ENCODE measurements around the gene CASP5. TPM values are rescaled to one million over a fixed set of nuclear protein-coding genes. Genes with fewer than 3 reads are reported as not detected.

CASP5 gene
- total RNA-seq, 1 donor from 2014 or later: not detected

DNA sequence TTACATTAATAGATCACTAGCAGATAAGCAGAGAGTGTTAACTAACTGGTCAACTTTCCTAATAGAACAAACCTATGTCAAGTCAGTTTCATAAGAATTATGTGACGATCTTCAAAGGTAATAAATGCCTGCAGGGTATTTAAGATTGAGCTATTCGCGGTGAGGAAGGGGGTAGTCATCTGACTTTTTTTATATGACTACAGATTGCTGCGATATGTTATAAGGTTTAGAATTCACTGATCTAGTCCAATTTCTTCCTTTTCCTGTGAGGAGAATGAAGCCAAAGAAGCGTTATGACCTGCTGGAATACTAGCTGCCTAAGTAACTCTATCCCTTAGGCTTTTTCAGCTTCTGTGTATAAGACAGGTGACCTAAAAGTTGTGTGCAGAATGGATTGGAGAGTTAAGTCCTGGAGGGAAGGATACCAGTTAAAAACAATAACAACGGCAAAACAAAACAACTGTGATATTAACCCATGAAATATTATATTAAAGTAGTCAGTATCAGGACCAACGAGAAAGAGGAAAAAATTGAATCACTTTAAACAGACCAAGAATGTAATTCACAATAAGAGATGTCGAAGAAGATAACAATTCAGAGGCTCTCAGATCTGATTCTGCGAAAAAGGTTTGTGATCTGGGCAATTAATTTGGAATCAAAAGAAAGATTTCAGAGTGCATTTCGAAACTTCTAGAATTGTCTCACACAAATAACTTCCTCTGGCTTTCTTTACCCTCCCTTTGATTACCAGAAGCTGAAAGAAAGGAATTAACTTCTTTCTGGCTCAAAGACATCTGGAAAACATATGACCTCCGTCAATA lies 55.2 kb downstream of the CASP5 start:
- DNase-seq (ENCODE audit: low spot score): no peak

DNA sequence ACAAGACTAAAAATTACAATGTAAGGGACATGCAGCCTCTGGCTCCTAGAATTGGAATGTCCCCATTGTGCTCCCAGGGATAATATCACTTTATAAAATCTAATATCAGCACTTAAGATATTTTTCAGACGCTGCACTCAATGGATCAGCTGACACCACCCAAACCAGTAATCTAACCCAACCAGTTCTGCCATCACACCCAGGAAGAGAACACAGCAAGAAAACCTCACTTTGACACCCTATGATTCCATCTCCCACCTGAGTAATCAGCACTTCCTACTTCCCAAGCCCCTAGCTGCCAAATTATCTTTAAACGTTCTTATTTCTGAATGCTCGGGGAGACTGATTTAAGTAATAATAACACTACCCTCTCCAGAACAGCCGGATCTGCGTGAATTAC lies 57.2 kb downstream of the CASP5 start:
- DNase-seq (ENCODE audit: low spot score): no peak

DNA sequence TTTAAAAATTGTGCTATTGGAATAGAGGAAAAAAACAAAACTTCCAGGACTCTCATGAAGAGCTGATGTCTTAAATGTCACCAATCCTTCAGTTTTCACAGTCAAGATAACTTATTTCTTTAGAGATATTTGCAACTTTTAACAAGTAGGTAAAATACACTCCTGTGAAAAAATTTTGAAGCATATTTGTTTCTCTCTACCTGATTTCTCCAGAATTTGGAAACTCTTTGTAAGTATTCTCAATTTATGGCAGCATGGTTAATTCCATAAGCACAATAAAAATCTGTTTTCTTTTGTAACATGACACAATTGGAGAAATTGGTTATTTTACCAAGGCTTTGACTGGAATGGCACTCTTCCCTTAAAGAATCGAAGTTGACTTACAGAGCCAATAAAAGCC lies 58.7 kb downstream of the CASP5 start:
- DNase-seq (ENCODE audit: low spot score): no peak

DNA sequence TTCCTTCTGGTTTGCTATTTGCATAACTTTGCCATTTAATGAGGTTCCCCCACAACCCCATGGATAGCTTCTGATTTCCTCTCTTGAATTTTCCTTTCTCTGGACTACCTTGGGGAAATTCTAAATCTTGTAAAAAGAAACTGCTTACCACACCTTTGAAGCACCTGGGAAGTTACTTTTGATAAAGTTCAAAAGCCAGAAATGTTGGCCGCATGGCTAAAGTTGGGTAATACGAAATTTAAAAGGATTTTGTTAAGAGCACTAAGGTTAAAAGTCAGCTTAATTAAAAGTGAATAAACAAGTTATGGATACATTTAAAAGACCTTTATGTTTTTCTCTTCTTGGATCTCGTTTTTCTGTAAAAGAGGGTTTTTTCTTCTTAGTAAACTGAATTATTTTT lies 60.1 kb downstream of the CASP5 start:
- DNase-seq (ENCODE audit: low spot score): no peak

DNA sequence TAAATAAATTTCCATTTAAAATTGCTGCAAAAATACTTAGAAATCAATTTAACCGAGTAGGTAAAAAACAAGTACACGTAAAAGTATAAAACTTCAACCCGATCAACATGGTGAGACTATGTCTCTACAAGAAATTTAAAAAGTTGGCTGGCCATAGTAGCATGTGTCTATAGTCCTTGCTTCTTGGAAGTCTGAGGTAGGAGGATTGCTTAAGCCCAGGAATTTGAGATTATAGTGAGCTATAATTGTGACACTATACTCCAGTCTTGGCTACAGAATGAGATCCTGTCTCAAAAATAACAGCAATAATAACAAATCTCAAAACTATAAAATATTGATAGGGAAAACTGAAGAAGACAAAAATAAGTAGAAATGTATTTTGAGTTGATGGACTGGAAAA lies 65.7 kb downstream of the CASP5 start:
- DNase-seq (ENCODE audit: low spot score): no peak

DNA sequence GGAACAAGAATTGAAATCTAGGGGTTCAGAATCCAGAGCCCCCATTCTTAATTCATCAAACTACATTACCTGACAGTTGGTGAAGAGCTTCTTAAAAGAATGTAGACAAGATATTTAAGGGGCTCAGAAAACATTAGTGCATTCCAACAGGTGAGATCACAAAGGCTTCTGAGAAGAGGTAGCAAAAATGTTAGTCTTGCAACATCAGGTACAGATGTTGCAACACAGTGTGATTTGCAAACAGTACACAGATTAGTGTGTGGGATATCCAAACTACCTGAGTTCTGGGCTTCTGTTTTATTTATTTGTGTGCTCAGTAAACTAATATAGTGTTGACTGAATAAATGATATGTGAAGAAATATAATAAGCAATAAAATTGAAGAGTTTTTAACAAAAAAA lies 66.4 kb downstream of the CASP5 start:
- no peak for DNase-seq (ENCODE audit: low spot score)

DNA sequence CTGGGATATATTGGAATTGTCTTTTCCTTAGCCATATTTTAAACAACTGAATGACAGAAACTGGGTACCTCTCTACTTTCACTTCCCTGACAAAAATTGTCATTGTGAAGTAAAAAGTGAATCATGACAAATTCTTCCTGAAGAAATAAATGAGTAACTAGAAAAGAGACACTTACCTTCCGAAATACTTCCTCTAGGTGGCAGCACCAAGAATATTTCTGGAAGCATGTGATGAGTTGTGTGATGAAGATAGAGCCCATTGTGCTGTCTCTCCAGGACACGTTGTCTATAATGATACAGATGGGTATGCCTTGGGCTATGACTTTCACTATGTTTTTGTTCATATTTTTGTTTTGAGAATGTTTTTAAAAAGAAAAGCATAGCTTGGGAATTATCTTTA lies 76.1 kb downstream of the CASP5 start:
- peak; percentile 29 for DNase-seq (ENCODE audit: low spot score)

Other genes with a start within 250 kb of the CASP5 start
- 2.0 TPM for gene CASP12, start 124.7 kb downstream of the CASP5 start, total RNA-seq
- gene CASP4, start 54.6 kb downstream of the CASP5 start, total RNA-seq: 50.9 TPM
- gene CASP1, start 12.0 kb upstream of the CASP5 start, total RNA-seq: 36.7 TPM
- gene CARD16, start 22.2 kb upstream of the CASP5 start, total RNA-seq: 22.8 TPM
- not detected for gene CARD18, start 116.6 kb upstream of the CASP5 start, total RNA-seq